Ovary (tissue), 3 donors: Measurements from ENCODE around the gene PIPOX.

Source experiments
- EP300 ChIP-seq: sonication (generic); formaldehyde crosslinking; IDR thresholded peaks from one replicate; pipeline ENCODE4 v1.6.1; 2017; ENCODE audit warnings: antibody characterized with exemption
- POLR2A ChIP-seq: fragments of 450-650 bp; IDR thresholded peaks from one replicate; pipeline ENCODE4 v1.6.1; 2017; ENCODE audit warnings: antibody characterized with exemption, mild to moderate bottlenecking, moderate library complexity
- TF ChIP-seq, protein P1 (sequence below), 3 donors: fragments of 450-650 bp in 2 of 3; fragments of 200-600 bp in 1 of 3; IDR thresholded peaks; one replicate each; pipeline versions ENCODE4 v1.5.1 to v1.8.0; 2016 to 2022; ENCODE audit warnings: antibody characterized with exemption in 3 of 3, mild to moderate bottlenecking in 1 of 3
- donor health status: DM: no; HTN: no; CAD: no.

DNA sequence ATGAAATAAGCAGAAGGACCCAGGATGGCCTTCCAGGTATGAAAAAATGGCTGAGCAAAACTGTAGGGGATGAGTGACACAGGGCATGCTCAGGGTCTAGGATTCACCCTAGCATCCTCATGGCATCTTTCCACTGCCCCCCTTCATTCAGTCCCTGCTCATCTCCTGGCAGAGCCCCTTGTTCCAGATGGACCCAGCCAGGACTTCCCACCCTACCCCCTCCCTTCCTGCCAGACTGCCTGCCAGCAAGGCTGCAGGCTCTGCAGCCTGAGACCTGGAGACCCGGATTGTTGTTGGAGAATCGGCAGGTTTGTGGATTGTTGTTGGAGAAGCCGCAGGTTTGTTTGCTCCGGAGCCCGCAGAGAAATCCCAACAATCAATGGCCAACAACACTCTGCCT lies 43.7 kb upstream of the PIPOX start:
- TF ChIP-seq, protein P1, sequence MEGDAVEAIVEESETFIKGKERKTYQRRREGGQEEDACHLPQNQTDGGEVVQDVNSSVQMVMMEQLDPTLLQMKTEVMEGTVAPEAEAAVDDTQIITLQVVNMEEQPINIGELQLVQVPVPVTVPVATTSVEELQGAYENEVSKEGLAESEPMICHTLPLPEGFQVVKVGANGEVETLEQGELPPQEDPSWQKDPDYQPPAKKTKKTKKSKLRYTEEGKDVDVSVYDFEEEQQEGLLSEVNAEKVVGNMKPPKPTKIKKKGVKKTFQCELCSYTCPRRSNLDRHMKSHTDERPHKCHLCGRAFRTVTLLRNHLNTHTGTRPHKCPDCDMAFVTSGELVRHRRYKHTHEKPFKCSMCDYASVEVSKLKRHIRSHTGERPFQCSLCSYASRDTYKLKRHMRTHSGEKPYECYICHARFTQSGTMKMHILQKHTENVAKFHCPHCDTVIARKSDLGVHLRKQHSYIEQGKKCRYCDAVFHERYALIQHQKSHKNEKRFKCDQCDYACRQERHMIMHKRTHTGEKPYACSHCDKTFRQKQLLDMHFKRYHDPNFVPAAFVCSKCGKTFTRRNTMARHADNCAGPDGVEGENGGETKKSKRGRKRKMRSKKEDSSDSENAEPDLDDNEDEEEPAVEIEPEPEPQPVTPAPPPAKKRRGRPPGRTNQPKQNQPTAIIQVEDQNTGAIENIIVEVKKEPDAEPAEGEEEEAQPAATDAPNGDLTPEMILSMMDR (IDR thresholded peaks at IDR 0.05): no peak
- TF ChIP-seq POLR2A: no peak
- TF ChIP-seq EP300: no peak
